Measurements from ENCODE around the gene KRTAP3-2.

The KRTAP3-2 gene

GRCh38 chr17:40961591-40961990 is 38.1 kb downstream of the KRTAP3-2 start:
- no peak for DNase-seq

GRCh38 chr17:40960144-40960543 is 39.6 kb downstream of the KRTAP3-2 start:
- no peak for DNase-seq

GRCh38 chr17:40958086-40958953 is 41.4 kb downstream of the KRTAP3-2 start:
- DNase-seq, result no peak

GRCh38 chr17:40956401-40957254 is 43.1 kb downstream of the KRTAP3-2 start:
- no peak for DNase-seq

- DNase-seq, result no peak
These were observed 45.8 kb downstream of the KRTAP3-2 start for GRCh38 chr17:40953881-40954280.

- no peak for DNase-seq
These were observed 47.0 kb downstream of the KRTAP3-2 start for GRCh38 chr17:40952661-40953060.

GRCh38 chr17:40952154-40952553 is 47.6 kb downstream of the KRTAP3-2 start:
- no peak for DNase-seq

GRCh38 chr17:40951011-40951622 is 48.6 kb downstream of the KRTAP3-2 start:
- DNase-seq, result no peak

- no peak for DNase-seq
These were observed 49.5 kb downstream of the KRTAP3-2 start for GRCh38 chr17:40950176-40950575.

- no peak for DNase-seq
These were observed 50.3 kb downstream of the KRTAP3-2 start for GRCh38 chr17:40949418-40949817.
